ENCODE measurements around the gene DDI2.
"Not testable (repeated sequence)": the region's sequence is repeated elsewhere in the genome, so short reads cannot be mapped to it uniquely, and the experiment has no call there.

DDI2 gene

GRCh38 chr1:15637826-15638225, 20.6 kb downstream of the DDI2 start:
- DNase-seq: no peak

DNA sequence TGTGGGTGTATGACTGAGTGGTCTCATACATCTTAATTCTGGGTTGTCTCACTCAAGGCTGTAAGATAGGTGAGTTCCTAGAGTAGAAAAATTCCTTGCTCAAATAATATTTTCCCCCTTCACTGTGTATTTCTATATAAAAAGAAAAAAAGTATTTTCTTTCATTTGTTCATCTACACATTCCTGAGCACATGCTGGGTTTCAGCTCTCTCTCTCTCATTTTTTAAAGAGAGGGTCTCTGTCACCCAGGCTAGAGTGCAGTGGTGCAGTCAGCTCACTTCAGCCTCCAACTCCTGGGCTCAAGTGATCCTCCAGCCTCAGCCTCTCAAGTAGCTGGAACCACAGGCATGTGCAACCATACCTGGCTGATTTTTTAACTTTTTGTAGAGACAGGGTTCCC, 22.0 kb downstream of the DDI2 start:
- no peak for DNase-seq

GRCh38 chr1:15639931-15640330, 22.7 kb downstream of the DDI2 start:
- DNase-seq: no peak

GRCh38 chr1:15640667-15641066, 23.4 kb downstream of the DDI2 start:
- DNase-seq: no peak

- DNase-seq: no peak
These were observed 32.7 kb downstream of the DDI2 start for GRCh38 chr1:15649937-15650336.

DNA sequence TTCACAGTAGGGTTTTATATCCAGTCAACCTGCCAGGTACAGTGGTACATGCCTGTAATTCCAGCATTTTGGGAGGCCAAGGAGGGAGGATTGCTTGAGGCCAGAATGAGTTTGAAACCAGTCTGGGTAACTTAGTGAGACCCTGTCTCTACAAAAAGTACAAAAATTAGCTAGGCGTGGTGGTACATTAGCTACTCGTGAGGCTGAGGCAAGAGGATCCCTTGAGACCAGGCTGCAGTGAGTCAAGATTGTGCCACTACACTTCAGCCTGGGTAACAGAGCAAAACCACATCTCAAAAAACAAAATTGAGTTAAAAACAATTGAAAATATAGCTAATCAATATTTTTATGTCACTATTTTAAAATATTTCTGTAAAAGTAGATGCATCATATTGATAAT, 33.2 kb downstream of the DDI2 start:
- DNase-seq: no peak

DNA sequence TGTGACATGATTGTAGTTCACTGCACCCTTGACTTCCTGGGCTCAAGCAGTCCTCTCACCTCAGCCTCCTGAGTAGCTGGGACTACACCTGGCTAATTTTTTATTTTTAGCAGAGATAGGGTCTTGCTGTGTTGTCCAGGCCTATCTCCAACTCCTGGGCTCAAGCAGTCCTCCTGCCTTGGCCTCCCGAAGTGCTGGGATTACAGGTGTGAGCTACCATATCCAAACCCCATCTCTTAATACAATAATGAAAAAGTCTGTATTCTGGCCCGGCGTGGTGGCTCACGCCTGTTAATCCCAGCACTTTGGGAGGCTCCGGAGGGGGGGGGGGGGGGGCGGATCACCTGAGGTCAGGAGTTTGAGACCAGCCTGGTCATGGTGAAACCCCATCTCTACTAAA, 34.9 kb downstream of the DDI2 start:
- DNase-seq: not testable (repeated sequence)

- no peak for DNase-seq
These were observed 36.9 kb downstream of the DDI2 start for GRCh38 chr1:15654091-15654690.

DNA sequence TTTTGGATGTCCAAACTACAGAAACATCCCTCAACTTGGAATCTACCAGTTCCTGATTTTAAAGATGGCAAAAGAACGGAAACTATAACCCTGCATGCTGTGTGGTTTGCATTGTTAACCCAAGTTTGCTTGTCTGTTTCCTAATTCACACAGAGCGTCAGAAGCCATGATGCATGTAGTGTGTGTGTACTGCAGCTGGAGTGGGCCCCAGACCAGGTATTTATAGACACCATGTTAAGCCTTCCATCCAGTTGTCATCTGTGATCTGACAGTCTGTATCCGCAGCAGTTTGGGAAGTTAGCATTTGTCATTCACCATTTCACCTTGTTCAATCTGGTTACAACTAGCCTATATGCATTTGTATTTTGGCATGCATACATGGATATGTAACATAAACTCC, 39.2 kb downstream of the DDI2 start:
- no peak for DNase-seq

- no peak for DNase-seq
These were observed 39.8 kb downstream of the DDI2 start for GRCh38 chr1:15657021-15657420.

DNA sequence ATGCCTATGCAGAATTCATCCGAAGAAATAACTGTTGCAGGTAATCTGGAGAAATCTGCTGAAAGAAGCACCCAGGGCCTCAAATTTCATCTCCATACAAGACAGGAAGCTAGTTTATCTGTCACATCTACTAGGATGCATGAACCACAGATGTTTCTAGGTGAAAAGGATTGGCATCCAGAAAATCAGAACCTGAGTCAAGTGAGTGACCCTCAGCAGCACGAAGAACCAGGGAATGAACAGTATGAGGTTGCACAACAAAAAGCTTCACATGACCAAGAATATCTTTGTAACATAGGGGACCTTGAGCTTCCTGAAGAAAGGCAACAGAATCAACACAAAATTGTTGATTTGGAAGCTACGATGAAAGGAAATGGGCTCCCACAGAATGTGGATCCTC, 42.9 kb downstream of the DDI2 start:
- DNase-seq: no peak

DNA sequence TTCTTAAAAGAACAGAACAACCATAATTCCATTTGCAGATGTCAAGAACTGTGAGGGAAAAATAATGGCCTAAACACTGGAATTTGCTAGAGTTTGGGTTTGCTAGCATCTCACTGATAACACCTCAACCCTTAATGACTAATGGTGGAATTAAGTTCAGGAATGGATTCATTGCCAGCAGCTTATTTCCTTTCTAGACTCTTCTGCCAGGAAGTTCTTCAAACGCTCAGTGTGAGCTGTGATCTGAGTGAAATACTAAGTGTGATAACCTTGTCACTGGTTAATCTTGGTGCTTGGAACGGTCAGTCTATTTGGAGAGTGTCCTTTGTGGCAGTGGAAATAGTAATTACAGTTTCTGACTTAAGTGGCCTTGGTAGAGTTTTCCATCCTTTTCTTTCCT, 45.2 kb downstream of the DDI2 start:
- DNase-seq: no peak

- DNase-seq: no peak
These were observed 46.7 kb downstream of the DDI2 start for GRCh38 chr1:15663925-15664324.

DNA sequence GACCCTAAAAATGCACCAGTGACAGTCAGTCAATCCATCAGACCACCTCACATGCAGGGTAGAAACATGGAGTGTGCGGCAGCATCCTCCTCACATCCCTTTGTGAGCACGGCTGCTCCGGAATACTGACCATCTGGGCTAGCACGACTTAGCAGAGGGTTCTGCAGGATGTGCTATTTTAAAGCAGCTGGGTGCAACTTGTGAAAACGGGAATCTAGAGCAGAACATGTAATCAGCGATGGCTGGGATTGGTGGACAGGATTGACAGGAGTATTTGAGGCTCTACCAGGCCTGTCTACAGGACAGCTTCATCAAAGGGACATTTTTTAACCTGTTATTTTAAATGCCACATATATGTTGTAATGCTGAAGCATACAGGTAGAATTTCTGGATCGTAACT, 50.1 kb downstream of the DDI2 start:
- DNase-seq: no peak

- no peak for DNase-seq
These were observed 51.0 kb downstream of the DDI2 start for GRCh38 chr1:15668089-15668754.

DNA sequence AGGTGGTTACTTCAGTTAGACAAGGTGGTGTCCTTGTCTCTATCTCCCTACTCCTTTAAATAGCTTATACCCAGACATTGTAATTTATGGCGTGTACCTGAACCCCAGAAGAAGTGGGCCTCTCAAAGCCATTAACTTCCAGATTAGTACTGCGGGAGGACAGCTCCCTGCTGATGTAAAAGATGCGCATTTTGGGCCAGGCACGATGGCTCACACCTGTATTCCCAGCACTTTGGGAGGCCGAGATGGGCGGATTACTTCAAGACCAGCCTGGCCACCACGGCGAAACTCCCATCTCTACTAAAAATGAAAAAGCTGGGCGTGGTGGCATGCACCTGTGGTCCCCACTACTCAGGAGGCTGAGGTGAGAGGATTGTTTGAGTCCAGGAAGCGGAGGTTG, 51.8 kb downstream of the DDI2 start:
- no peak for DNase-seq

- DNase-seq: no peak
These were observed 52.6 kb downstream of the DDI2 start for GRCh38 chr1:15669864-15670263.

GRCh38 chr1:15671430-15671829, 54.2 kb downstream of the DDI2 start:
- DNase-seq: no peak

DNA sequence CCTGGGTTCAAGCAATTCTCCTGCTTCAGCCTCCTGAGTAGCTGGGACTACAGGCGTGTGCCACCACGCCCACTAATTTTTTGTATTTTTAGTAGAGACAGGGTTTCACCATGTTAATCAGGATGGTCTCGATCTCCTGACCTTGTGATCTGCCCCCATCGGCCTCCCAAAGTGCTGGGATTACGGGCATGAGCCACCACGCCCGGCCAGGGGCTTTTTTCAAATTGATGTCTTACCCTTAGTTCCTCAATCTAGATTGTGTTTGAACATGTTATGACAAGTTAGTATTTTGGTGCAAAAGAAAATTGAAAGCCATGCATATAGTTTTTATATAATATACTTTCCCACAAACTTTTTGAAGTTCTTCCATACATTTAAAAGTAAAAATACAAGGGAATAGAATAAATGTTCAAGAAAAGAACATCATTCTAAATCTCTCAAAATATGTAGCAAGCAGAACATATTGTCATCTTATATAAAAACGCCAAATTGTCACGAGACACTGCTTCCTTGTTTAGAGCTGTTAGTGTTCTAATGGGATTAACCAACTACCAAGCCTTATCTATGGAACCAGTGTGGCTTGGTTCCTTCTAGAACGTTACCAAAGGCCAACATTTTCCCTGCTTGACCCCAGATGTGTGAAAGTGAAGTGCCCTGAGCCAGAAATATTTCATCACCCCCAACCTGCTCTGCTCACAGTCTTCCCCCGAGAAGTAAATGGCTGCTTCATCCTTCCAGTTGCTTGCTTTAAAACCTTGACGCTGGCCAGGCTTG, 57.3 kb downstream of the DDI2 start:
- DNase-seq: no peak

DNA sequence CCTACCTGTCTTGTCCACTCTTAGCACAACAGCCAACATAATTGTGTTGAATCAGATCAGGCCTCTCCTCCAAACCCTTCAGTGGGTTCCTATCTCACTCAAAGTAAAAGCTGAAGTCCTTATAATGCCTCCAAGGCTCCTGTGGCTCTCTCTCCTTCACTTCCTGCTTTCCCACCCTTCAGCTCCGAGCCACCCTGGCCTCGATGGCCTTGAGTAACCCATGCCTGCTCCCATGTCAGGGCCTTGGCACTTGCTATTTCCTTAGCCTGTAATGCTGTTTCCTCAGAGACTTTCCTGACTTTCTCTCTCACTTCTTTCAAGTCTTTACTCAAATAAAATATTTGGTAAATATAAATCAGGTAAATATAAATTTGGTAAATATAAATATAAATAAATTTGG, 58.8 kb downstream of the DDI2 start:
- DNase-seq: no peak

GRCh38 chr1:15676688-15677661, 59.7 kb downstream of the DDI2 start:
- no peak for DNase-seq

DNA sequence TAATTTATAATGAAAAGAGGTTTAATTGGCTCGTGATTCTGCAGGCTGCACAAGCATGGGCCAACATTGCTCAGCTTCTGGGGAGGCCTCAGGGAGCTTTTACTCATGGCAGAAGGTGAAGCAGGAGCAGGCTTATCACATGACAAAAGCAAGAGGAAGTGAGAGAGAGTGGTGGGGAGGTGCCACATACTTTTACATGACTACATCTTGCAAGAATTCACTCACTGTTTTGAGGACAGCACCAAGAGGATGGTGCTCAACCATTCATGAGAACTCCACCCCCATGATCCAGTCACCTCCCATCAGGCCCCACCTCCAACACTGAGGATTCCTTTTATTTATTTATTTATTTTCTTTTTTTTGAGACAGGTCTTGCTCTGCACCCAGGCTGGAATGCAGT, 61.3 kb downstream of the DDI2 start:
- no peak for DNase-seq

- DNase-seq: no peak
These were observed 62.9 kb downstream of the DDI2 start for GRCh38 chr1:15680131-15680530.
